Lung (tissue), 12 donors: Measurements from ENCODE around the gene ING4. TPM values are rescaled to one million over a fixed set of nuclear protein-coding genes. Genes with fewer than 3 reads are reported as not detected.
A peak's percentile ranks its signal among the peaks of the same experiment; 100 is the strongest.

Experiments used
- ATAC-seq: fragments of 200-7000 bp; cut with Tn5 transposase; one replicate; pipeline ENCODE4 v1.9.1; 2020; ENCODE audit warnings: moderate number of reproducible peaks; ENCODE audit not compliant: insufficient read depth, low FRiP score
- DNase-seq, 3 donors: peaks; one replicate each; pipeline ENCODE4 v3.0.0-alpha.2; 2013 to 2017
- H3K27ac ChIP-seq, 2 donors: one replicate each; pipeline ENCODE4 v1.5.1; 2013; ENCODE audit warnings: mild to moderate bottlenecking in 2 of 2, moderate library complexity in 2 of 2, control low read depth in 1 of 2, inconsistent platforms in 1 of 2, low read depth in 1 of 2, low read length in 1 of 2
- H3K27me3 ChIP-seq, 3 donors: one replicate each; pipeline ENCODE4 v1.5.1; 2013; ENCODE audit warnings: low read length in 2 of 3; ENCODE audit not compliant: control insufficient read depth in 3 of 3, insufficient read depth in 3 of 3
- H3K36me3 ChIP-seq, 4 donors: one replicate each; pipeline ENCODE4 v1.5.1; 2013; ENCODE audit warnings: low read length in 4 of 4, mild to moderate bottlenecking in 1 of 4, moderate library complexity in 1 of 4; ENCODE audit not compliant: control insufficient read depth in 4 of 4, insufficient read depth in 4 of 4
- H3K4me1 ChIP-seq, 5 donors: one replicate each; pipeline ENCODE4 v1.5.1; 2013; ENCODE audit warnings: low read length in 5 of 5, mild to moderate bottlenecking in 2 of 5, moderate library complexity in 1 of 5; ENCODE audit not compliant: control insufficient read depth in 5 of 5, insufficient read depth in 5 of 5
- H3K4me3 ChIP-seq: one replicate; pipeline ENCODE4 v1.5.1; 2013; ENCODE audit warnings: mild to moderate bottlenecking, control low read depth, moderate library complexity
- H3K9ac ChIP-seq, 2 donors: one replicate each; pipeline ENCODE4 v1.5.1; 2013; ENCODE audit warnings: low read length in 2 of 2, control low read depth in 1 of 2; ENCODE audit not compliant: insufficient read depth in 1 of 2
- H3K9me3 ChIP-seq, 4 donors: one replicate each; pipeline ENCODE4 v1.5.1; 2013; ENCODE audit warnings: low read length in 3 of 4, mild to moderate bottlenecking in 1 of 4, moderate library complexity in 1 of 4; ENCODE audit not compliant: control insufficient read depth in 4 of 4, insufficient read depth in 3 of 4
- WGBS, 2 donors: extraction: QIAGEN DNeasy Blood & Tissue Kit; methylation state at CpG; one replicate each; pipeline ENCODE4 v1.1.7; 2013; 5-methylcytosine and 5-hydroxymethylcytosine counted together
- polyA plus RNA-seq, 2 donors: library from polyadenylated mRNA; stranded (reverse); fragments of 200-250 nt; gene quantifications; one replicate each; pipeline ENCODE4 v1.2.1, GENCODE V29; 2013
- total RNA-seq, 2 donors: library from RNA; depleted of rRNA in 1 of 2; stranded (reverse); fragments of >200 nt in 1 of 2; gene quantifications; one replicate each; pipeline ENCODE4 v1.2.1, GENCODE V29; 2014 to 2021
- TF ChIP-seq, protein P1 (sequence below): IDR thresholded peaks from 2 replicates; pipeline ENCODE4 v1.5.1; 2012; ENCODE audit warnings: mild to moderate bottlenecking; ENCODE audit errors: control extremely low read depth, extremely low read depth
- donor health status: control.
- donor health status: control.
- donor health status: Bipolar disorder and iron deficiency.
- donor health status: healthy.
- donor health status: DM: yes; HTN: yes; CAD: no.

Gene ING4
- total and polyA plus RNA-seq, 4 donors = 20.3 to 74.3 (median 27.0) TPM

DNA sequence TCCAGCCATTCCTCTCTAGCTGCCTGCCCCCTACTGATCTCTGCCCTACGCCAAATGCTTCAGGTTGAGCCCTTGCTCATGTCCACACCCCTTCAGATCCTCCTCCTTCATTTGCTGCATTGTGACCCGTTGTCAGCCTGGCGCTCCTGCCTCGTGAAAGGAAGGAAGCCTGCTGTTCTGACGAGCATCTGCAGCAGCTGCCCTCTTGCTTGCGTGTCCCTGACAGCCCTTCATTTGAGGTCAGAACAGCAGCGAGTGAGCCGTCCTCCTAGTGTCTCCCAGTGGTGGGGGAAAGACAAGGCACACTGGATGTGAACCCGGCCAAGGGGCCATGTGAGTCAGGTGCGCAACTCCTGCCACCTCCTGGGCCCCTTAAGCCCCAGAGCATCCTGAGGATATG is 40.7 kb upstream of the ING4 start:
- Histone ChIP-seq H3K4me3 (no peak overlapping the region), H3K27ac (no peak overlapping the region), H3K9me3 (peaks cover 0 to 6% (median 0%) of the 10 kb centered on the region in 4 donors), H3K36me3 (no peaks in the 10 kb centered on the region), H3K4me1 (peaks cover 0 to 11% (median 6%) of the 10 kb centered on the region in 5 donors), H3K27me3 (peaks cover 0 to 32% (median 27%) of the 10 kb centered on the region in 3 donors), H3K9ac (no peak overlapping the region)
- no peak for ATAC-seq
- peak in 1 of 3 donors; percentile 23 for DNase-seq
- TF ChIP-seq, protein P1, sequence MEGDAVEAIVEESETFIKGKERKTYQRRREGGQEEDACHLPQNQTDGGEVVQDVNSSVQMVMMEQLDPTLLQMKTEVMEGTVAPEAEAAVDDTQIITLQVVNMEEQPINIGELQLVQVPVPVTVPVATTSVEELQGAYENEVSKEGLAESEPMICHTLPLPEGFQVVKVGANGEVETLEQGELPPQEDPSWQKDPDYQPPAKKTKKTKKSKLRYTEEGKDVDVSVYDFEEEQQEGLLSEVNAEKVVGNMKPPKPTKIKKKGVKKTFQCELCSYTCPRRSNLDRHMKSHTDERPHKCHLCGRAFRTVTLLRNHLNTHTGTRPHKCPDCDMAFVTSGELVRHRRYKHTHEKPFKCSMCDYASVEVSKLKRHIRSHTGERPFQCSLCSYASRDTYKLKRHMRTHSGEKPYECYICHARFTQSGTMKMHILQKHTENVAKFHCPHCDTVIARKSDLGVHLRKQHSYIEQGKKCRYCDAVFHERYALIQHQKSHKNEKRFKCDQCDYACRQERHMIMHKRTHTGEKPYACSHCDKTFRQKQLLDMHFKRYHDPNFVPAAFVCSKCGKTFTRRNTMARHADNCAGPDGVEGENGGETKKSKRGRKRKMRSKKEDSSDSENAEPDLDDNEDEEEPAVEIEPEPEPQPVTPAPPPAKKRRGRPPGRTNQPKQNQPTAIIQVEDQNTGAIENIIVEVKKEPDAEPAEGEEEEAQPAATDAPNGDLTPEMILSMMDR = no peak
- WGBS, 2 donors = 9 to 13% methylated on average over 10 of the region's 10 CpGs

DNA sequence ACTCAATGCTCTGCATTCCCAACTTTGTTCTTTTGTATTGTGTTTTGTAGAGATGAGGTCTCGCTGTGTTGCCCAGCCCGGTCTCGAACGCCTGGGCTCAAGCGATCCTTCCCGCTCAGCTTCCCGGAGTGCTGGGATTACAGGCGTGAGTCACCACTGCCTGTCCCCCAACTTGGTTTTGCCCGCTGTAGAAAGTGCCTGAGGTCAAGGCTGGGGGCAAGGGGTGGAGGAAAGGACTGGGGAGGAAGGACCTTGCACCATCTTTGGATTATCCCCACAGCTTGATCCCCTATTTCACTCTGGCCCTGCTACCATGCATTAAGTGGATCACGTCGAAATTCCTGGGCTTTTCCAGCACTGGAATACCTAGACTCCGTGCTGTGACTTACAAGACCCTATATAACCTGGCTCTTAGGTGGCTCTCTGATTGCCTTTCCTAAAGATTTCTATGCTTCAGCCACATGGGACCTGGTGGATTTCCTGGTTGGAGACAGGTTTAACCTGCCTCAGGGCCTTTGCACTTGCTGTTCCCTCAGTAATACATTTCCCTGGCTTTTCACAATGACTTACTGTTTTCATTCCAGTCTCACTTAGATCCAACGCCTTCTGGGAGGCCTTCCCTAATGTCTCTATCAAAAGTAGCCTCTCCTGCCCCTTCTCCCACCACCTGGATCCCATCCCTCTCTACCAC is 38.3 kb upstream of the ING4 start:
- H3K27ac ChIP-seq = no peak overlapping the region

DNA sequence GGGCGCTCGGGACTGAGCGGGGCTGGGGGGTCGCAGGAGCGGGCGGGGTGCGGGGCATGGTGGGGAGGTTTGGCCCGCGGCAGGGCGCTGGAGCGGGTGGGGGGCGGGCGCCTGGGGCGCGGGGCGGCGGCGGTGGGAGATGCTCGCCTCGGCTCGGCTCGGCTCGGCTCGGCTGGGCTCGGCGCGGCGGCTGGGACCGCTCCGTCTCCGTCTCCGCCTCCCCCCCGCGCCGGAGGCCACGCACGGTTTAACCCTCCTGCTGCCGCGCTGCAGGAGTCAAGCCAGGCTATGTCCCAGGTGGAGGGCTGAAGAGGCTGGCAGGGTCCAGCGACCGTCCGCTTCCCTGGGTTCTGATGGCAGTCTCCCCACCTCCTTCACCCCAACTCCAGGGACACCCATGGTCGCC is 37.7 kb upstream of the ING4 start, which contains the start of gene PIANP:
TSS of gene PIANP (minus strand) at position 170 of the 406 bp plus-strand sequence. CDS start 2,754 bp downstream, outside the sequence.
- H3K36me3 ChIP-seq = no peaks in the 10 kb centered on the region
- ATAC-seq (no peak), DNase-seq (peak; percentile 73 to 77 (median 77))
- 3% methylated on average over 6 to 41 of the region's 43 CpGs for WGBS, 2 donors
- H3K27me3 ChIP-seq = peaks cover 0 to 32% (median 27%) of the 10 kb centered on the region in 3 donors
- peaks cover 0 to 11% (median 6%) of the 10 kb centered on the region in 5 donors for H3K4me1 ChIP-seq
- peaks cover 0 to 6% (median 0%) of the 10 kb centered on the region in 4 donors for H3K9me3 ChIP-seq
- no peak within 1 kb of the TSS for H3K27ac ChIP-seq
- TF ChIP-seq, protein P1 = no peak
- H3K9ac ChIP-seq = peak within 1 kb of the TSS; percentile 25 to 62
- H3K4me3 ChIP-seq = peak within 1 kb of the TSS; percentile 1

More for the DNA sequence above, 38.3 kb upstream of the ING4 start:
- TF ChIP-seq, protein P1 = no peak
- Histone ChIP-seq H3K4me1 (peaks cover 0 to 11% (median 6%) of the 10 kb centered on the region in 5 donors), H3K36me3 (no peaks in the 10 kb centered on the region), H3K9me3 (peaks cover 0 to 6% (median 0%) of the 10 kb centered on the region in 4 donors), H3K27me3 (peaks cover 0 to 32% (median 27%) of the 10 kb centered on the region in 3 donors), H3K9ac (peak overlapping the region in 1 of 2 donors; percentile 62), H3K4me3 (no peak overlapping the region)
- ATAC-seq = no peak
- 30 to 31% methylated on average over 13 of the region's 13 CpGs for WGBS, 2 donors
- DNase-seq = no peak
